HG03064 (cell line): ENCODE results near the gene DNTT.
A peak's percentile ranks its signal among the peaks of the same experiment; 100 is the strongest.
"Not testable (repeated sequence)": the region's sequence is repeated elsewhere in the genome, so short reads cannot be mapped to it uniquely, and the experiment has no call there.

Experiments used
- ATAC-seq: cut with Tn5 transposase; IDR thresholded peaks from one replicate; pipeline ENCODE4 v1.9.1; 2021; ENCODE audit warnings: low read depth; ENCODE audit not compliant: unreplicated experiment

Gene DNTT

GRCh38 chr10:96305019-96305418, 785 bp downstream of the DNTT start:
- no peak for ATAC-seq

- ATAC-seq, result no peak
These were observed 2.3 kb downstream of the DNTT start for GRCh38 chr10:96306516-96306915.

- ATAC-seq, result not testable (repeated sequence)
These were observed 4.6 kb downstream of the DNTT start for GRCh38 chr10:96308854-96309253.

- ATAC-seq, result no peak
These were observed 5.5 kb downstream of the DNTT start for GRCh38 chr10:96309628-96310320.

GRCh38 chr10:96310321-96310669, 6.1 kb downstream of the DNTT start:
- ATAC-seq, result no peak

GRCh38 chr10:96311180-96311715, 7.0 kb downstream of the DNTT start:
- ATAC-seq, result no peak

GRCh38 chr10:96313344-96313743, 9.1 kb downstream of the DNTT start:
- ATAC-seq, result no peak

GRCh38 chr10:96317067-96317833, 13.0 kb downstream of the DNTT start:
- no peak for ATAC-seq

GRCh38 chr10:96319754-96320474, 15.7 kb downstream of the DNTT start:
- ATAC-seq, result no peak

GRCh38 chr10:96321822-96322221, 17.6 kb downstream of the DNTT start:
- ATAC-seq, result no peak

- ATAC-seq, result no peak
These were observed 18.0 kb downstream of the DNTT start for GRCh38 chr10:96322275-96322674.

GRCh38 chr10:96324447-96324846, 20.2 kb downstream of the DNTT start:
- ATAC-seq, result no peak

GRCh38 chr10:96325719-96326373, 21.6 kb downstream of the DNTT start:
- peak; percentile 93 for ATAC-seq

GRCh38 chr10:96327462-96327861, 23.2 kb downstream of the DNTT start:
- ATAC-seq, result no peak

GRCh38 chr10:96333101-96333500, 28.9 kb downstream of the DNTT start:
- ATAC-seq, result no peak

GRCh38 chr10:96334616-96335526, 30.6 kb downstream of the DNTT start:
- no peak for ATAC-seq

GRCh38 chr10:96337106-96337505, 32.9 kb downstream of the DNTT start:
- ATAC-seq, result no peak

- no peak for ATAC-seq
These were observed 34.2 kb downstream of the DNTT start for GRCh38 chr10:96338279-96338925.

- ATAC-seq, result no peak
These were observed 35.1 kb downstream of the DNTT start for GRCh38 chr10:96339383-96339782.
